HCT116 (cell line): ENCODE results near the gene SSRP1. TPM values are rescaled to one million over a fixed set of nuclear protein-coding genes. Genes with fewer than 3 reads are reported as not detected.

Source experiments
- ATAC-seq: fragments of 200-7000 bp; cut with Tn5 transposase; 2 replicates; pipeline ENCODE4 v1.9.1; 2020; ENCODE audit warnings: mild to moderate bottlenecking, moderate library complexity
- BruUV-seq: library from RNA; stranded (reverse); fragments of 400-500 nt; replicated peaks from 2 replicates; lab custom pipeline; 2021; lab: Mats Ljungman, UMichigan
- CTCF ChIA-PET: fragments of 300-600 bp; sonication (Branson Sonifier 250); formaldehyde crosslinking; loops from one replicate; lab custom pipeline; 2021; ENCODE audit warnings: antibody characterized with exemption; lab: Charles Lee
- POLR2A ChIA-PET: fragments of 300-600, 350-600 bp; sonication (Branson Sonifier 250); formaldehyde crosslinking; loops from one replicate; lab custom pipeline; 2021; ENCODE audit warnings: antibody characterized with exemption; lab: Charles Lee
- RAD21 ChIA-PET, 2 experiments: fragments of 300-600 bp; sonication (Branson Sonifier 250); formaldehyde crosslinking; loops; one replicate each; lab custom pipeline; 2023; ENCODE audit warnings: low total read pairs in 2 of 2; ENCODE audit not compliant: uncharacterized antibody in 2 of 2, unreplicated experiment in 2 of 2, low non-redundant PET in 1 of 2; lab: Charles Lee
- DNase-seq: peaks from one replicate; pipeline ENCODE4 v3.0.0-alpha.2; 2010; ENCODE audit warnings: low read depth, low spot score
- H2AFZ ChIP-seq: fragments of 200-600 bp; shearing (Covaris generic), sonication (generic); 2 replicates; pipeline ENCODE4 v1.6.1; 2017; ENCODE audit warnings: low read depth, mixed run types, mixed read lengths, antibody characterized with exemption, low read length; ENCODE audit not compliant: poor library complexity, severe bottlenecking
- H3K27ac ChIP-seq: 2 replicates; pipeline ENCODE4 v1.5.1; 2012; ENCODE audit warnings: low read depth, low read length
- H3K27me3 ChIP-seq: fragments of 200-600 bp; sonication (generic); 2 replicates; pipeline ENCODE4 v1.6.1; 2016; ENCODE audit warnings: mixed run types, low read length, mixed read lengths; ENCODE audit not compliant: insufficient read depth
- H3K36me3 ChIP-seq, 2 experiments: fragments of 200-500 bp in 1 of 2; fragments of 200-600 bp in 1 of 2; sonication (Bioruptor generic) in 1 of 2; sonication (generic) in 1 of 2; 2 replicates each; pipeline versions ENCODE4 v1.5.1 to v1.6.1; 2014 to 2016; ENCODE audit warnings: low read length in 2 of 2, inconsistent platforms in 1 of 2, mixed read lengths in 1 of 2, mixed run types in 1 of 2; ENCODE audit not compliant: insufficient read depth in 2 of 2, control insufficient read depth in 1 of 2
- H3K4me1 ChIP-seq, 2 experiments: fragments of 200-600 bp in 1 of 2; sonication (generic) in 1 of 2; 2 replicates each; pipeline versions ENCODE4 v1.5.1 to v1.6.1; 2012 to 2017; ENCODE audit warnings: low read length in 2 of 2, inconsistent platforms in 1 of 2, mild to moderate bottlenecking in 1 of 2, mixed read lengths in 1 of 2, mixed run types in 1 of 2, moderate library complexity in 1 of 2; ENCODE audit not compliant: insufficient read depth in 2 of 2, control insufficient read depth in 1 of 2
- H3K4me2 ChIP-seq: fragments of 200-600 bp; sonication (generic); 2 replicates; pipeline ENCODE4 v1.6.1; 2017; ENCODE audit warnings: mixed run types, low read length, mixed read lengths
- H3K4me3 ChIP-seq, 2 experiments: fragments of 200-600 bp in 1 of 2; sonication (generic) in 1 of 2; replicated peaks in 1 of 2; 2 replicates each; pipeline ENCODE4 v1.5.1; 2011 to 2016; ENCODE audit warnings: low read length in 2 of 2, control low read depth in 1 of 2, low read depth in 1 of 2, mild to moderate bottlenecking in 1 of 2, mixed read lengths in 1 of 2, mixed run types in 1 of 2
- H3K79me2 ChIP-seq: fragments of 200-600 bp; sonication (generic); 2 replicates; pipeline ENCODE4 v1.6.1; 2017; ENCODE audit warnings: mild to moderate bottlenecking, mixed run types, low read length, moderate library complexity, mixed read lengths; ENCODE audit not compliant: insufficient read depth
- H3K9ac ChIP-seq: fragments of 200-600 bp; sonication (generic); 2 replicates; pipeline ENCODE4 v1.6.1; 2016; ENCODE audit warnings: low read length, mixed read lengths
- H3K9me2 ChIP-seq: fragments of 200-600 bp; sonication (generic), shearing (Covaris generic); 2 replicates; pipeline ENCODE4 v1.6.1; 2017; ENCODE audit warnings: mixed run types, mild to moderate bottlenecking, moderate library complexity; ENCODE audit not compliant: insufficient read depth
- H3K9me3 ChIP-seq, 2 experiments: fragments of 200-500 bp in 1 of 2; fragments of 200-600 bp in 1 of 2; sonication (Bioruptor generic) in 1 of 2; sonication (generic) in 1 of 2; 2 replicates each; pipeline ENCODE4 v1.6.1; 2014 to 2017; ENCODE audit warnings: low read length in 2 of 2, mixed read lengths in 2 of 2, inconsistent platforms in 1 of 2, low read depth in 1 of 2, mild to moderate bottlenecking in 1 of 2, mixed run types in 1 of 2, moderate library complexity in 1 of 2; ENCODE audit not compliant: control insufficient read depth in 1 of 2, insufficient read depth in 1 of 2
- H4K20me1 ChIP-seq: fragments of 200-600 bp; sonication (generic), shearing (Covaris generic); 2 replicates; pipeline ENCODE4 v1.6.1; 2017; ENCODE audit warnings: mixed run types, mild to moderate bottlenecking, moderate library complexity; ENCODE audit not compliant: insufficient read depth
- ATF3 ChIP-seq: IDR thresholded peaks from 2 replicates; pipeline ENCODE4 v1.6.1; 2012
- CBX3 ChIP-seq: IDR thresholded peaks from 2 replicates; pipeline ENCODE4 v1.6.1; 2012; ENCODE audit warnings: low read depth
- CEBPB ChIP-seq: IDR thresholded peaks from 2 replicates; pipeline ENCODE4 v1.6.1; 2012; ENCODE audit warnings: low read depth
- EGR1 ChIP-seq: IDR thresholded peaks from 2 replicates; pipeline ENCODE4 v1.6.1; 2012; ENCODE audit warnings: low read depth
- ELF1 ChIP-seq: IDR thresholded peaks from 2 replicates; pipeline ENCODE4 v1.6.1; 2012; ENCODE audit warnings: low read depth, borderline replicate concordance
- EZH2 ChIP-seq: fragments of 200-600 bp; sonication (generic); IDR thresholded peaks from 2 replicates; pipeline ENCODE4 v1.6.1; 2017; ENCODE audit warnings: antibody characterized with exemption, mixed run types
- EZH2phosphoT487 ChIP-seq: fragments of 200-600 bp; IDR thresholded peaks from 2 replicates; pipeline ENCODE4 v1.6.1; 2018; ENCODE audit warnings: antibody characterized with exemption, borderline replicate concordance
- FOSL1 ChIP-seq: IDR thresholded peaks from 2 replicates; pipeline ENCODE4 v1.6.1; 2012; ENCODE audit warnings: low read depth
- JUND ChIP-seq: IDR thresholded peaks from 2 replicates; pipeline ENCODE4 v1.6.1; 2012
- MAX ChIP-seq: IDR thresholded peaks from 2 replicates; pipeline ENCODE4 v1.6.1; 2012
- POLR2A ChIP-seq: IDR thresholded peaks from 2 replicates; pipeline ENCODE4 v1.7.0; 2011; ENCODE audit warnings: borderline replicate concordance; ENCODE audit not compliant: insufficient read depth, insufficient read length; ENCODE audit errors: extremely low read depth
- POLR2AphosphoS5 ChIP-seq: IDR thresholded peaks from 2 replicates; pipeline ENCODE4 v1.6.1; 2011; ENCODE audit warnings: mild to moderate bottlenecking, low read depth, low read length, moderate library complexity
- RAD21 ChIP-seq: IDR thresholded peaks from 2 replicates; pipeline ENCODE4 v1.6.1; 2012; ENCODE audit warnings: low read depth, mild to moderate bottlenecking
- SIN3A ChIP-seq: IDR thresholded peaks from 2 replicates; pipeline ENCODE4 v1.6.1; 2012; ENCODE audit warnings: low read depth
- SP1 ChIP-seq: IDR thresholded peaks from 2 replicates; pipeline ENCODE4 v1.6.1; 2012; ENCODE audit warnings: low read depth
- SRF ChIP-seq: IDR thresholded peaks from 2 replicates; pipeline ENCODE4 v1.6.1; 2012; ENCODE audit warnings: low read depth
- TCF7L2 ChIP-seq: IDR thresholded peaks from 2 replicates; pipeline ENCODE4 v1.7.0; 2011; ENCODE audit warnings: borderline replicate concordance, inconsistent platforms; ENCODE audit not compliant: insufficient read depth, insufficient read length; ENCODE audit errors: extremely low read depth
- YY1 ChIP-seq: IDR thresholded peaks from 2 replicates; pipeline ENCODE4 v1.6.1; 2011; ENCODE audit warnings: low read length, low read depth, moderate library complexity, mild to moderate bottlenecking; ENCODE audit not compliant: insufficient replicate concordance; ENCODE audit errors: extremely low read depth
- ZFX ChIP-seq: fragments of 450-650 bp; IDR thresholded peaks from 2 replicates; pipeline ENCODE4 v1.6.1; 2017
- ZNF274 ChIP-seq: fragments of 200-500 bp; sonication (Bioruptor generic); IDR thresholded peaks from 2 replicates; pipeline ENCODE4 v1.6.1; 2014; ENCODE audit warnings: mild to moderate bottlenecking, low read depth, low read length, inconsistent platforms
- intact Hi-C: fragments of 100-400 bp; cut with micrococcal nuclease; formaldehyde crosslinking; loops from 2 replicates; pipeline ENCODE4 v1.10.0; 2022
- total RNA-seq: library from RNA; stranded (reverse); gene quantifications from one replicate; pipeline ENCODE4 v1.2.1, GENCODE V29; 2021; ENCODE audit not compliant: unreplicated experiment

Gene SSRP1
- total RNA-seq, 1 experiment from 2014 or later = 260 TPM

GRCh38 chr11:57360991-57361390 lies 25.3 kb upstream of the SSRP1 start:
- H3K4me2 ChIP-seq = no peak overlapping the region
- no peaks in the 10 kb centered on the region for H3K79me2 ChIP-seq
- TF ChIP-seq ELF1 (no peak), CEBPB (no peak), EZH2phosphoT487 (no peak), EGR1 (no peak), TCF7L2 (no peak), EZH2 (no peak), ZFX (no peak), YY1 (no peak), ZNF274 (no peak), POLR2AphosphoS5 (no peak), POLR2A (no peak), MAX (no peak), JUND (no peak), CBX3 (no peak), FOSL1 (no peak), RAD21 (no peak), SP1 (no peak), SIN3A (no peak), SRF (no peak), ATF3 (no peak)
- H3K4me1 ChIP-seq = no peaks in the 10 kb centered on the region
- RAD21 ChIA-PET = no interaction called here
- H2AFZ ChIP-seq = no peak overlapping the region
- H3K36me3 ChIP-seq = no peaks in the 10 kb centered on the region
- H3K9me2 ChIP-seq = no peaks in the 10 kb centered on the region
- H4K20me1 ChIP-seq = no peaks in the 10 kb centered on the region
- DNase-seq = no peak
- POLR2A ChIA-PET = interaction anchor here (1.5 kb wide), 1 partner anchor 9 kb away, joined by 3 read pairs; no protein-coding TSS in a partner anchor
- H3K9ac ChIP-seq = no peak overlapping the region
- no peak overlapping the region for H3K4me3 ChIP-seq
- CTCF ChIA-PET = interaction anchor here (1.0 kb wide), 1 partner anchor 11 kb away, joined by 3 read pairs; no protein-coding TSS in a partner anchor
- H3K9me3 ChIP-seq = no peaks in the 10 kb centered on the region
- no TSS peak for BruUV-seq
- no peak for ATAC-seq
- no peak overlapping the region for H3K27ac ChIP-seq
- intact Hi-C loops = no loop called here
- 0 out of 2 replicates have a peak, but pooled peaks cover 5% of the 10 kb centered on the region for H3K27me3 ChIP-seq
